Fibroblast of villous mesenchyme (primary cell): Measurements from ENCODE around the gene LACC1. TPM values are rescaled to one million over a fixed set of nuclear protein-coding genes. Genes with fewer than 3 reads are reported as not detected.

Experiments
- DNase-seq: peaks from one replicate; pipeline ENCODE4 v3.0.0-alpha.2; 2010; ENCODE audit warnings: low read depth
- H3K4me3 ChIP-seq: 2 replicates; pipeline ENCODE4 v1.5.1; 2011; ENCODE audit warnings: low read depth, mild to moderate bottlenecking, low read length
- total RNA-seq: library from RNA; depleted of rRNA; stranded (reverse); fragments of >200 nt; gene quantifications from 2 replicates; pipeline ENCODE4 v1.2.3, GENCODE V29; 2012
- TF ChIP-seq, protein P1 (sequence below): IDR thresholded peaks from 2 replicates; pipeline ENCODE4 v1.5.1; 2012; ENCODE audit warnings: low read depth, mild to moderate bottlenecking, low read length; ENCODE audit not compliant: insufficient read depth

LACC1 gene
- total RNA-seq, 1 donor, result 9.1 TPM

- DNase-seq, result no peak
- H3K4me3 ChIP-seq, result no peak overlapping the region
- TF ChIP-seq, protein P1, sequence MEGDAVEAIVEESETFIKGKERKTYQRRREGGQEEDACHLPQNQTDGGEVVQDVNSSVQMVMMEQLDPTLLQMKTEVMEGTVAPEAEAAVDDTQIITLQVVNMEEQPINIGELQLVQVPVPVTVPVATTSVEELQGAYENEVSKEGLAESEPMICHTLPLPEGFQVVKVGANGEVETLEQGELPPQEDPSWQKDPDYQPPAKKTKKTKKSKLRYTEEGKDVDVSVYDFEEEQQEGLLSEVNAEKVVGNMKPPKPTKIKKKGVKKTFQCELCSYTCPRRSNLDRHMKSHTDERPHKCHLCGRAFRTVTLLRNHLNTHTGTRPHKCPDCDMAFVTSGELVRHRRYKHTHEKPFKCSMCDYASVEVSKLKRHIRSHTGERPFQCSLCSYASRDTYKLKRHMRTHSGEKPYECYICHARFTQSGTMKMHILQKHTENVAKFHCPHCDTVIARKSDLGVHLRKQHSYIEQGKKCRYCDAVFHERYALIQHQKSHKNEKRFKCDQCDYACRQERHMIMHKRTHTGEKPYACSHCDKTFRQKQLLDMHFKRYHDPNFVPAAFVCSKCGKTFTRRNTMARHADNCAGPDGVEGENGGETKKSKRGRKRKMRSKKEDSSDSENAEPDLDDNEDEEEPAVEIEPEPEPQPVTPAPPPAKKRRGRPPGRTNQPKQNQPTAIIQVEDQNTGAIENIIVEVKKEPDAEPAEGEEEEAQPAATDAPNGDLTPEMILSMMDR, result no peak
Measured at GRCh38 chr13:43918636-43919035, 38.9 kb downstream of the LACC1 start.

GRCh38 chr13:43920965-43921674, 41.4 kb downstream of the LACC1 start:
- TF ChIP-seq, protein P1, result no peak
- DNase-seq, result no peak
- no peak overlapping the region for H3K4me3 ChIP-seq

- no peak for DNase-seq
- H3K4me3 ChIP-seq, result no peak overlapping the region
- TF ChIP-seq, protein P1, result no peak
Measured at GRCh38 chr13:43924549-43925245, 45.0 kb downstream of the LACC1 start.

GRCh38 chr13:43929947-43930346, 50.2 kb downstream of the LACC1 start:
- no peak overlapping the region for H3K4me3 ChIP-seq
- no peak for DNase-seq
- TF ChIP-seq, protein P1, result no peak

- no peak overlapping the region for H3K4me3 ChIP-seq
- no peak for DNase-seq
- TF ChIP-seq, protein P1, result no peak
Measured at GRCh38 chr13:43933378-43933777, 53.7 kb downstream of the LACC1 start.

GRCh38 chr13:43934273-43934672, 54.6 kb downstream of the LACC1 start:
- H3K4me3 ChIP-seq, result no peak overlapping the region
- TF ChIP-seq, protein P1, result no peak
- DNase-seq, result no peak
